HL-60 (cell line): Measurements from ENCODE around the gene RGS10.
A peak's percentile ranks its signal among the peaks of the same experiment; 100 is the strongest.

Experiments
- DNase-seq, 2 experiments: peaks; one replicate each; pipeline ENCODE4 v3.0.0-alpha.2; 2010 to 2020; ENCODE audit warnings: low read depth in 1 of 2, low spot score in 1 of 2
- H3K27ac ChIP-seq: fragments of 250-450 bp; sonication (Bioruptor Pico); replicated peaks from 2 replicates; pipeline ENCODE4 v1.5.1; 2020; ENCODE audit warnings: mild to moderate bottlenecking, moderate library complexity
- H3K27me3 ChIP-seq: fragments of 250-450 bp; sonication (Bioruptor Pico); 2 replicates; pipeline ENCODE4 v1.5.1; 2021; ENCODE audit warnings: mild to moderate bottlenecking, moderate library complexity; ENCODE audit not compliant: insufficient read depth, poor library complexity, severe bottlenecking
- H3K4me3 ChIP-seq: replicated peaks from 2 replicates; pipeline ENCODE4 v1.5.1; 2011; ENCODE audit warnings: mild to moderate bottlenecking, control low read depth, low read length; ENCODE audit not compliant: insufficient read depth
- CTCF ChIP-seq: IDR thresholded peaks from one replicate; pipeline ENCODE4 v1.5.1; 2011; ENCODE audit warnings: low read length, control low read depth, inconsistent platforms; ENCODE audit not compliant: insufficient read depth
- GABPA ChIP-seq: IDR thresholded peaks from 2 replicates; pipeline ENCODE4 v1.6.1; 2012; ENCODE audit warnings: low read depth
- POLR2AphosphoS5 ChIP-seq: IDR thresholded peaks from 2 replicates; pipeline ENCODE4 v1.6.1; 2012; ENCODE audit warnings: low read depth
- SPI1 ChIP-seq: IDR thresholded peaks from 2 replicates; pipeline ENCODE4 v1.6.1; 2012; ENCODE audit warnings: low read depth, mild to moderate bottlenecking, borderline replicate concordance
- TF ChIP-seq, protein P1 (sequence below): IDR thresholded peaks from 2 replicates; pipeline ENCODE4 v1.6.1; 2012; ENCODE audit warnings: low read depth; ENCODE audit not compliant: insufficient replicate concordance

The RGS10 gene

GRCh38 chr10:119483839-119484238 is 58.7 kb downstream of the RGS10 start:
- DNase-seq: peak in 1 of 2 experiments; percentile 32
- no peak for TF ChIP-seq CTCF
- TF ChIP-seq GABPA: no peak
- TF ChIP-seq, protein P1, sequence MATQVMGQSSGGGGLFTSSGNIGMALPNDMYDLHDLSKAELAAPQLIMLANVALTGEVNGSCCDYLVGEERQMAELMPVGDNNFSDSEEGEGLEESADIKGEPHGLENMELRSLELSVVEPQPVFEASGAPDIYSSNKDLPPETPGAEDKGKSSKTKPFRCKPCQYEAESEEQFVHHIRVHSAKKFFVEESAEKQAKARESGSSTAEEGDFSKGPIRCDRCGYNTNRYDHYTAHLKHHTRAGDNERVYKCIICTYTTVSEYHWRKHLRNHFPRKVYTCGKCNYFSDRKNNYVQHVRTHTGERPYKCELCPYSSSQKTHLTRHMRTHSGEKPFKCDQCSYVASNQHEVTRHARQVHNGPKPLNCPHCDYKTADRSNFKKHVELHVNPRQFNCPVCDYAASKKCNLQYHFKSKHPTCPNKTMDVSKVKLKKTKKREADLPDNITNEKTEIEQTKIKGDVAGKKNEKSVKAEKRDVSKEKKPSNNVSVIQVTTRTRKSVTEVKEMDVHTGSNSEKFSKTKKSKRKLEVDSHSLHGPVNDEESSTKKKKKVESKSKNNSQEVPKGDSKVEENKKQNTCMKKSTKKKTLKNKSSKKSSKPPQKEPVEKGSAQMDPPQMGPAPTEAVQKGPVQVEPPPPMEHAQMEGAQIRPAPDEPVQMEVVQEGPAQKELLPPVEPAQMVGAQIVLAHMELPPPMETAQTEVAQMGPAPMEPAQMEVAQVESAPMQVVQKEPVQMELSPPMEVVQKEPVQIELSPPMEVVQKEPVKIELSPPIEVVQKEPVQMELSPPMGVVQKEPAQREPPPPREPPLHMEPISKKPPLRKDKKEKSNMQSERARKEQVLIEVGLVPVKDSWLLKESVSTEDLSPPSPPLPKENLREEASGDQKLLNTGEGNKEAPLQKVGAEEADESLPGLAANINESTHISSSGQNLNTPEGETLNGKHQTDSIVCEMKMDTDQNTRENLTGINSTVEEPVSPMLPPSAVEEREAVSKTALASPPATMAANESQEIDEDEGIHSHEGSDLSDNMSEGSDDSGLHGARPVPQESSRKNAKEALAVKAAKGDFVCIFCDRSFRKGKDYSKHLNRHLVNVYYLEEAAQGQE: no peak
- no peak for TF ChIP-seq SPI1
- no peak for TF ChIP-seq POLR2AphosphoS5
- Histone ChIP-seq H3K27me3 (no peaks in the 10 kb centered on the region), H3K27ac (peak overlapping the region; percentile 60; the same call in 1 of the 2 replicates), H3K4me3 (no peak overlapping the region)

DNA sequence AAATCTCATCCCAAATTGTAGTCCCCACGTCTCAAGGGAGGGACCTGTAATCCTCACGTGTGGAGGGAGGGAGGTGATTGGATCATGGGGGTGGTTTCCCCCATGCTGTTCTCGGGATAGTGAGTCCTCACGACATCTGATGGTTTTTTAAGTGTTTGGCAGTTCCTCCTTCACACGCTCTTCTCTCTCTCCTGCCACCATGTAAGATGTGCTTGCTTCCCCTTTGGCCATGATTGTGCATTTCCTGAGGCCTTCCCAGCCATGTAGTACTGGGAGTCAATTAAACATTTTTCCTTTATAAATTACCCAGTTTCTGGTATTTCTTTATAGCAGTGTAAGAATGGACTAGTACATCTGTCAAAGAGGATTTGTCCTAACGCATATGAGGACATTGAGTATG is 59.5 kb downstream of the RGS10 start:
- DNase-seq: peak; percentile 56 to 61
- Histone ChIP-seq H3K4me3 (no peak overlapping the region), H3K27ac (peak overlapping the region; percentile 60), H3K27me3 (no peaks in the 10 kb centered on the region)
- peak; percentile 67; the same call in 1 of the 2 replicates for TF ChIP-seq SPI1
- TF ChIP-seq, protein P1: no peak

DNA sequence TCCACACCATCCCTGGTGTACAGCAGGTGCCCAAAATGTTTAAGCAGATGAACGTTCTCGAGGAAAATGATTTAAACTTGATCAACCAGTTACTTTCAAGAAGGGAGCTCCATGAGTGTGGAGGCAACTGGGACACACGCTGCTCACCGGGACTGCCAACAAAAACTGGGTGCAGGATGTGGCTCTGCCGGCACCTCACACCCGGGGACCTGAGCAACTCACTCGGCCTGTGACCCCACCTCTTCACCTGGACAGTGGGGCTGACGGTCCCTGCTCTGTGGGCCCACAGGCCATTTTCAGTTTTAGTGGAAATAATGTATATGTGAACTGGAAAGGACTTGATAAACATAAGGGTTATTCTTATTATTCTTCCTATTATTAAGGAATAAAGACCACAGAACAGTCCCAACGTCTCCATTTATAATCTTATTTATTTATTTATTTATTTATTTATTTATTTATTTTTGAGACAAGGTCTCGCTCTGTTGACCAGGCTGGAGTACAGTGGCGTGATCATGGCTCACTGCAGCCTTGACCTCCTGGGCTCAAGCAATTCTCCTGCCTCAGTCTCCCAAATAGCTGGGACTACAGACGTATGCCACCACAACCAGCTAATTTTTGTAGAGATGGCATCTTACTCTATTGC is 60.6 kb downstream of the RGS10 start:
- Histone ChIP-seq H3K4me3 (no peak overlapping the region), H3K27me3 (no peaks in the 10 kb centered on the region), H3K27ac (no peak overlapping the region)
- TF ChIP-seq POLR2AphosphoS5: no peak
- TF ChIP-seq, protein P1: no peak
- no peak for TF ChIP-seq SPI1
- no peak for TF ChIP-seq GABPA
- no peak for TF ChIP-seq CTCF
- DNase-seq: no peak

DNA sequence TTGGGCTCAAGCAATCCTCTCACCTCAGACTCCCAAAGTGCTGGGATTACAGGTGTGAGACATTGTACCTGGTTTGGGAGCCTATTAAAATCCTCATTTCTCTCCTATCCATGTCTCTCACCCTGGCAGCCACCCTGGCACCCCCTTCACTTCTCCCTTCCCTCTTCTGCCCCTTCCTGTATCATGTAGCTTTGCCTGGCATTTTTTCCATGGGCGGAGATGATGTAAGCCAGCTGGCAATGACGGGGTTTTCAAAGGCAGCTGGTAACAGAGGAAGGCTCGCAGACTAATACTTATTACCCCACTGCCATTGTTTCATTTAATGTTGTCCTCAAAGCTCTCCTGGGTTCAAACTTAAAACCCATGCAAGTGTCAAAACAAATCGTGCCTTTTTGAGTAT is 61.9 kb downstream of the RGS10 start:
- no peak for TF ChIP-seq GABPA
- TF ChIP-seq, protein P1: no peak
- TF ChIP-seq SPI1: no peak
- TF ChIP-seq CTCF: no peak
- TF ChIP-seq POLR2AphosphoS5: no peak
- H3K4me3 ChIP-seq: no peak overlapping the region
- H3K27me3 ChIP-seq: no peaks in the 10 kb centered on the region
- H3K27ac ChIP-seq: no peak overlapping the region
- no peak for DNase-seq
